Activated CD8-positive, alpha-beta memory T cell treated with anti-CD3 and anti-CD28 coated beads, Interleukin-2, amount 50 U/mL, for 4 hours (primary cell): ENCODE data around the gene AKAP8L.
A peak's percentile ranks its signal among the peaks of the same experiment; 100 is the strongest.
"Not testable (repeated sequence)": the region's sequence is repeated elsewhere in the genome, so short reads cannot be mapped to it uniquely, and the experiment has no call there.

Experiments used
- DNase-seq: peaks from one replicate; pipeline ENCODE4 v3.0.0-alpha.2; 2020

The AKAP8L gene

DNA sequence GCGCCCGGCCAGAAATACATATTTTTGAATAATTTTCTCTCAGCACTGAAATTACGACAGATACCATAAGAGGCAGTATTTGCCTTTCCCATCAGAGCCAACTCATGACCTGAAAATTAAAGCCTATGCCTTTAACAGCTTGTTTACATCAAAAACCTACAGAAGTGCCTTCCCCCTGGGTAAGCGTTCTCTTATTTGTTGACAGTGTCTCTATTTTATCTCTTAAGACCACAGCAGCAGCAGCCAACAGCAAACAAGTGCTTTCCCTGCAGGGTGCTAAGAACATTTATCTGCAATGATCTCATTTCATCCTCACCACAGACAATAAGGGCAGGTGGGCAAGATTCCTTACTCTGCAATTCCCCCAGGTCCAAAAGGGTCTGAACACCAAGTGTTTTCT is 6.0 kb downstream of the AKAP8L start:
- DNase-seq, result no peak

GRCh38 chr19:15411351-15411750 is 7.4 kb downstream of the AKAP8L start:
- DNase-seq, result not testable (repeated sequence)

- DNase-seq, result no peak
These were observed 14.0 kb downstream of the AKAP8L start for GRCh38 chr19:15404780-15405211.

DNA sequence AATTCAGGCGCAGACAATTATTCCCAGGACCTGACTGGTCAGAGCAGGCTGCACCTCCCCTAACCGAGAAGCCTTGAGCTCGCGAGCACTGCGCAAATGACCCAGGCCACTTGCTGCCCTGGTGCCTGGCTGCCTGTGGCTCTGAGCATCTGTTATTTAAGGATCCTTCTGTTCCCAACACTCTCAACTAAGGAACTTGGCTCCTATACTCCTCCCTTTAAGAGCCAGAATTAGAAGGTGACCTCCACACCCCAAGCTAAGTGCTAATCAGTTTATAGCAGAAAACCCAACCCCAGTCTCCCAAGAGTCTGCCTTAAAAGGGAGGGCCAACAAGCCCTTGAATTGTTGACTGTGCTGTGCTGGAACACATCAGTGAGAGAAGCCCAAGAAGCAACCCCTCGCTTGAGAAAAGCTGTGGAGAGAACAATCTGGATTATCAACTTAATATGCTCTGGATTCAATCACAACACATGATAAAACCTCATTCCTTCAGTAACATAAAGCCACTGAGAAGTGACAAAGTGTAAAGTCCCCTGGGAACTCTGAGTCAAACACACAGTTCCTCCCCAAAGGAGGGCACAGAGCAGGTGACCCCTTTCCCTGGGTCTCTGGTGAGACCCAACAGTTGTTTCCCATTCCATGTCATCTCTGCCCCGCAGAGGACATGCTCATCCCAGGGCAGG is 14.6 kb downstream of the AKAP8L start:
- no peak for DNase-seq

GRCh38 chr19:15403151-15403531 is 15.6 kb downstream of the AKAP8L start:
- no peak for DNase-seq

DNA sequence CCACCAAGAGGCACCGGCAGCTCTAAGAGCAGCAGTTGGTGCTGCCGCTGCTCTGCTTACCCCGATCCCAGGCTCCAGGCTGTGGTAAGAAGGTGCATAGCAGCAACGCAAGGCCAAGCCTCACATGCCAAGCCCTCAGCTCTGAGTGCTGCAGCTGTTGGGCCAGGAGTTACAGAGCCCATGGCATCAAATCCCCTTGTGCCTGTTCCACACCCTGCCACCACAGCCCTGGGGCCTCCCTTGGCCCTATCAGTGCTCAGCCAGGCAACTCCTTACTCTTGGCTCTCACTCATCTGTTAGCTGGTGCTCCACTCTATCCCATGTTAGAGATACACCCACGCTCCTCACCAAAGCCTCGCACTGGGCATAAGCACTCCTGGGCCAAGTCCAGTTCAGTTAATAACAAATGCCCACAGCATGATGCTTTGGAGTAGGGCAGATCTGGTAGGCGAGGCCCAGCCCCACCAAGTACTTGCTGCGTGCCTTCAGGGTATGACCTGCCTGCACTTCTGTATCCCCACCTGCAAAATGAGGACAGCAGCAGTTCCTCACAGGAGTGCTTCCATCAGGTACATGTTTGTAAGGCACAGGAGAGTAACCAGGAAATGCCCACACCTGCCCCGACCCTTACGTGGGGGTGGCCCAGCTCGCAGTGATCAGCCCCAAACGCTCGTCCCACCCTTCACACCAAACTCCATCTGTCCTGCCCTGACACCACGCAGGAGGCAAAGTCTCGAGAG is 16.2 kb downstream of the AKAP8L start:
- no peak for DNase-seq

- no peak for DNase-seq
These were observed 17.4 kb downstream of the AKAP8L start for GRCh38 chr19:15401397-15401710.

DNA sequence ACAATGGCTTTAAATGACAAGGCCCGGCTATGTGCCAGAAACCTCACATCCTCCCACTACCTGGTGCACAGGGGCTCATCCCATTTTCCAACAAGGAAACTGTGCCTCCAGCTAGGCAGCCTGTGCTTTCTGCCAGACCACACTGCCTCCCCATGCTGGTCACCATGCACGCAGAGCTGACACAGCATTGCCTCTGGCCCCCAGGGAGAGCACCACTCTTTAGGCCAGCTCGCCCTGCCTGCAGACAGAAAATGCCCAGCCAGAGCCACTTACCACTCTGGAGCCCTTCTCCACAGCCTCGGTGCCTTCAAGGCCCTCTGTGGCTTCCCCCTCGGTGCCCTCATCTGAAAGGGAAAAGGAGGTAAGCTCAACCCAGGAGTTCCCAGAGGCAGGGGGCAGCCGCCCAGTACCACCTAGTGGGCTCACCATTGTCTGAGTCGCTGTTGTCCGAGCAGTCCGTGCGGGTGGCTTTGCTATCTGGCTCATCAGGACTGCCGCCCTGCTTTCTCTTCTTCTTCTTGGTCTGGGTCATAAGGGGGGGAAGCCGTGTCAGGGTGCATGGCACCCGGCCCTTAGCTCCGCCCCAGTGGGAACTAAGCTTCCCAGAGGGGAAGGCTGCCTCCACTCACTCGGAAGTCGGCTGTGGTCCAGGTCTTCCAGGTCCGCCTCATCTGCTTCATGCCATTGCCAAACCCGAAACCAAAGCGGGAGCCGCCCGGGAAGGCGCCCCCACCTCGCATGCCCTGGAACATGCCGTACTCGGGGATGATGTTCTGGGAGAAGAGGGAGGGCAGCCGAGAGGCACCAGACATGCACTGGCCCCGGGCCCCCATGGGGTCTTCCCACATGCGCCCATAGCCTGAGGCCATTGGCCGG is 18.0 kb downstream of the AKAP8L start:
- DNase-seq, result no peak

- DNase-seq, result no peak
These were observed 19.2 kb downstream of the AKAP8L start for GRCh38 chr19:15399635-15400034.

DNA sequence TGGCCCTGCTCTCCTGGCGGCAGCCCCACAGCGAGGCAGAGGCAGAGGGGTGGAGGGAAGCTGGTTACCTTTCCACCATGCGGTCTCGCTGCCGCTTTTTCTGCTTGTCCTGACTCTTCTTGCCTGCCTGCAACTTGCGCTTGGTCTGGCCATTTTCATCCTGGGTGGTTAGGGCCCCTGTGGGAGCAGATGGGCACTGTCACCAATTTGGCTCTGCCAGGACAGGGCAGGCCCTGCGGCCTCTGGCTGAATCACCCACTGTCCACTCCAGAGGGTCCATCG is 19.6 kb downstream of the AKAP8L start:
- no peak for DNase-seq

DNA sequence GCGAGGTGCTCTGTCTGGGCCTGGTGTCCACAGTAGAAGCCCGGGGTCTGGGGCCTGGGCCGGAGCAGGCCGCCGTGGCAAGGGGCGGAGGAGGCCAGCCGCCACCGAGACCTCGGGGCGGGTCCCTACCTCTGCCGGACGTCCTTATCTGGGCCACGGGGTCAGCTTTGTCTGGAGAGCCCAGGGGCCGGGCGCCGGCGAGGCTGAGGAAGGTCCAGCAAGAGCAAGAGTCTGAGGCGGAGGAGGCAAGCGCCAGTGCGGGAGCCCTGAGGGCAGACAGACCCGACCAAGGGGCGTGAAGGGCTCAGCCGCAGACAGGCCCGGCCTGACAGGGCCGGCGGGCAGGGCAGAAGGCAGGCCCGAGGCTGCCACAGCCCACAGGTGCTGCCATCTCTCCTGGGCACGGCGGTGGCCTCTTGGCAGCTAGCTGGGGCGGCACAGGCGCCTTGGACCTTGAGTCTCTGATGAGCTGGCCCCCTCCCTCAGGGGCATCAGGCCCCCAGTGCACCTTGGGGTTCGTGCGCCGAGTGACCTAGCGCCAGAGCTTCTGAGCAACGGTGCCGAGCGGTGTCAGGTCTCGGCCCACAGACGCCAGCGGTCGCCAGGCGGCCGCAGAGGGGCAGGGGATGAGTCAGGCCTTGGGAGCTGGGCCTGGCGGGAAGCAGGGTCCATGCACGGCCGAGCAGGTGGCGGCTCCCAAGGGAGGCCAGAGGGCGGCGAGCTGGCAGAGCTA is 20.1 kb downstream of the AKAP8L start:
- DNase-seq, result no peak

- no peak for DNase-seq
These were observed 21.0 kb downstream of the AKAP8L start for GRCh38 chr19:15397782-15398181.

GRCh38 chr19:15397236-15397635 is 21.6 kb downstream of the AKAP8L start:
- no peak for DNase-seq

DNA sequence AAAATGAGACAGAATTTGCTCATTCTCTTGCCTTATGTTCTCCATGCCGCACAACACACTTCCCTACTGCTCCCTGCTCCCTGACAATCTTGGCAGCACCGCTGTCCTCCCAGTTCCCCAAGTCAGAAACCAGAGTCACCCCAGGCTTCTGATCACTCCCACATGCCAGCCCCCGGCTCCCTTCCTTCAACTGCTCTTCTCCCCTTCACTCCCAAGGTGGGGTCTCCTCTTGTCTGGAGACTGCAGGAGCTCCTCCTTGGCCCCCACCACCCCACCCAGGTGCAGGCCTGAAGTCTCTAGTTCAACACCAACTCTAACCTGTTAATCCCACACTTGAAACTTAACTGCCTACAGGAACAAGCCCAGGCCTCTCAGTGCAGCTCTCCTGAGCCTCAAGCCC is 22.4 kb downstream of the AKAP8L start:
- DNase-seq, result no peak

DNA sequence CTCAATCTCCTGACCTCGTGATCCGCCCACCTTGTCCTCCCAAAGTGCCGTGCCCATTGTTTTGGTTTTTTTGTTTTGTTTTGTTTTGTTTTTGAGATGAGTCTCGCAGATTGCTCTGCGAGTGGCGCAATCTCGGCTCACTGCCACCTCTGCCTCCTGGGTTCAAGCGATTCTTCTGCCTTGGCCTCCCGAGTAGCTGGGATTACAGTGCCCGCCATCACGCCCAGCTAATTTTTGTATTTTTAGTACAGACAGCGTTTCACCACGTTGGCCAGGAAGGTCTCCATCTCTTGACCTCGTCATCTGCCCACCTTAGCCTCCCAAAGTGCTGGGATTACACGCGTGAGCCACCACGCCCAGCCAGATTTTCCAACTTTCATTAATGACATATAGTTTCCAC is 23.5 kb downstream of the AKAP8L start:
- not testable (repeated sequence) for DNase-seq

DNA sequence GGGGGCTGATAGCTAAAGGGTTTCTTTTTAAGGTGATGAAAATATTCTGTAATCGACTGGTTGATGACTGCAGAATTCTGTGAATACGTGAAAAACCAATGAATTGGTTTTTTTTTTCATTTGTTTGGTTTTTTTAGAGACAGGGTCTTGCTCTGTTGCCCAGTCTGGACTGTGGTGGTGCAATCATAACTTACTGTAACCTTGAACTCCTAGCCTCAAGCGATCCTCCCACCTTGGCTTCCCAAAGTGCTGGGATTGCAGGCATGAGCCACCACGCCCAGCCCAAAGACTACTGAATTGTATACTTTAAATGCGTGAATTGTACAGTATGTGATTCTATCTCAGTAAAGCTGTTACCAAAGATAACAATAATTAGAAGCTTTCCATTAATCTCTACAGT is 24.4 kb downstream of the AKAP8L start:
- DNase-seq, result no peak

GRCh38 chr19:15393963-15394362 is 24.8 kb downstream of the AKAP8L start:
- no peak for DNase-seq

DNA sequence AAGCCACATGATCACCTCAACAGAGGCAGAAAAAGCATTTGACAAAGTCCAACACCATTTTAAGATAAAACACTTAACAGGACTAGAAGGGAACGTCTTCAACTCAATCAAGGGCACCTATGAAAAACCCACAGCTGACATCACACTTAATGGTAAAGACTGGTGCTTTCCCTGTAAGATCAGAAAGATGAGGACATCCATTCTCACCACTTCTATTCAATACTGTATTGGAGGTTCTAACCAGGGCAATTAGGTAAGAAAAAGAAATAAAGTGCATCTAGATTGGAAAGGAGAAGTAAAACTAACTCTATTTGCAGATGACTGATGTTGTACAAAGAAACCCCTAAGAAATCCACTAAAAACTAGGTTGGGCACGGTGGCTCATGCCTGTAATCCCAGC is 28.0 kb downstream of the AKAP8L start:
- no peak for DNase-seq

DNA sequence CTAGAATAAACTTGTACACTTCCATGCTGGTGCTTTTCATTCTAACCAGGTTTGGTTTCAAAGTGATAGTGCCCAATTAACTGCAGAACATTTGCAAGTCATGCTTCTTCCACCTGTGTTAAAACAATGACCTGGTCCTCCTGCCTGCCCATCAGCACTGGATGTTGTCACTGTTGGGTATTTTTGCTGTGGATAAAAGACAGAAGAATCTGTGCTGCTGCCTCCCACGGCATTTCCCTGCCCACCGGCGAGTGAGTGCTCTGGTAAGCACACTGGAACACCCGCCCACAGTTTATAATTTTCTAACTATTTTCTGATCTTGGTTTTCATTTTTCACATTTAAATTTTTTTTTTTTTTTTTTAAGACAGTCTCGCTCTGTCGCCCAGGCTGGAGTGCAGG is 36.9 kb downstream of the AKAP8L start:
- DNase-seq, result no peak

DNA sequence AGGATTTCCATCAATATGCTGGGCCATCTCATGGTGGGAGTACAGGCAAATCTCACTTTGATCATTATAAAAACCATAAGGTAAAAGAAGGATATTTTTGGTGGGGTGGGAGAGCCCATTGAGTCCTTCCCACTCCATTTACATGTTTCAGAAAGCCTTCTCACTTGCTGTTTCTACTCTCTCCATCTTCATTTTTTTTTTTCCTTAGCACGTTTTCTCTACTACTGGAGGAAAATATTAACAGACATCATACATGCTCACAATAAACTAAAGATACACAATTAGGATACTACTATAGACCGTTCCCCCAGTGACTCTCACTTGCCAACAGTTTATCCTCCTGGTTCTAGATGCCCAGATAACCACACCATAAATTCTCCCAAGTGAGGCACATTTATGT is 37.4 kb downstream of the AKAP8L start:
- no peak for DNase-seq

- no peak for DNase-seq
These were observed 38.7 kb downstream of the AKAP8L start for GRCh38 chr19:15379999-15380647.

DNA sequence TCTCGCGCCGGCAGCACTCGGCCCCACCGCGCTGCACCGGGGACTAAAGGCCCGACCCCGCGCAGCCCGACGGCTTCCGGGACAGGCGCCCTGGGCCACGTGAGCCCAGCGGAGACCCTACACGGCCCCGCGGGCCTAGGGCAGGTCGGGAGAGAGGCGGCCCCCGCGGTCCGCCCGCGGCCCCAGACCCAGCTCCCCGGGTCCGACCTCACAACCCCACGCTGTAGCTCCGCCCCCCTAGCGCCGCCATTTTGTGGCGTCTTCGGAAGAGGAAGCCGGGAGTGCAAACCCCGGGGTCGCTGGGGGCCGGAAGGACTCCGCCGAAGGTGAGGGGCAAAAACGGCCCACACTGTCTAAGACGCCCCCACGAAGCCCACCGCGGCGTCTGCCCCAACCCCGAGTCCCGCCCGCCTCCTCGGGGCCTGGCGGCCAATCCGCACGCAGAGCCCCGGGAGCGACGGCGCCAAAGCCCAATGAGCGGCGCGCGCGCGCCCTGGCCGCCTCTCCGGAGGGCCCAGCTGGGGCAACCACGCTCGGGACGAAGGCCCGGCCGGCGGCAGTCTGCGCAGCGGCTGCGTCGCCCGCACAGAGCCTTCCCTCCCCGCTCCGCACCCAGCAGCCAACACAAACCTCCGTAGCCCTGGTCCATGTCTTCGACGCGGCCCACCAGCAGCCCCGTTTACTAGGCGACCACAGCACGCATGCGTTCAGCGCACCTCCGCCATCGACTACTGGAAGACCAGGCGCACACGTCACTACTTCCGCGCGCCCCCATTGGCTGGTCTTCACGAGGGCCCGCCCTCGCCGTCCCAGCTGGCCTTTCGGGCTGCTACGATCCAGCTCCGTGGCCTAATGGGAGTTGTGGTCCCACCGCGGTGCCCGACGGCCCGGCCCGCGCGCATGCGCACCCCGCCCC is 39.4 kb downstream of the AKAP8L start, which contains the start of gene AKAP8:
TSS of gene AKAP8 (minus strand) at position 705 of the 916 bp plus-strand sequence. CDS start at position 649, 56 bp downstream.
- DNase-seq, result peak; percentile 97
